Astrocyte (in vitro differentiated cells and primary cell): ENCODE results near the gene TUBA8. TPM values are rescaled to one million over a fixed set of nuclear protein-coding genes. Genes with fewer than 3 reads are reported as not detected.

Experiments
- DNase-seq: peaks from one replicate; pipeline ENCODE4 v3.0.0-alpha.2; 2010; ENCODE audit warnings: low read depth
- FAIRE-seq: peaks from 2 replicates; lab custom pipeline; 2011; peaks lifted over from hg19 to GRCh38; lab: Jason Lieb, UNC
- H2AFZ ChIP-seq: 2 replicates; pipeline ENCODE4 v1.6.0; 2012; ENCODE audit warnings: low read depth, low read length, inconsistent platforms
- H3K27ac ChIP-seq: 2 replicates; pipeline ENCODE4 v1.5.1; 2011; ENCODE audit warnings: low read depth, low read length, inconsistent platforms
- H3K27me3 ChIP-seq: 2 replicates; pipeline ENCODE4 v1.6.0; 2011; ENCODE audit warnings: low read length, inconsistent platforms; ENCODE audit not compliant: insufficient read depth
- H3K36me3 ChIP-seq: 2 replicates; pipeline ENCODE4 v1.5.1; 2011; ENCODE audit warnings: low read length, inconsistent platforms; ENCODE audit not compliant: insufficient read depth
- H3K4me1 ChIP-seq: 2 replicates; pipeline ENCODE4 v1.5.1; 2011; ENCODE audit warnings: low read length, inconsistent platforms; ENCODE audit not compliant: insufficient read depth
- H3K4me2 ChIP-seq: 2 replicates; pipeline ENCODE4 v1.6.0; 2012; ENCODE audit warnings: low read length, inconsistent platforms
- H3K4me3 ChIP-seq: 2 replicates; pipeline ENCODE4 v1.5.1; 2011; ENCODE audit warnings: low read depth, mild to moderate bottlenecking, low read length, inconsistent platforms; ENCODE audit not compliant: insufficient read depth
- H3K79me2 ChIP-seq: 2 replicates; pipeline ENCODE4 v1.6.0; 2012; ENCODE audit warnings: mild to moderate bottlenecking, low read length, inconsistent platforms; ENCODE audit not compliant: insufficient read depth
- H3K9ac ChIP-seq: 2 replicates; pipeline ENCODE4 v1.6.0; 2012; ENCODE audit warnings: mild to moderate bottlenecking, low read length, inconsistent platforms
- H3K9me3 ChIP-seq: 2 replicates; pipeline ENCODE4 v1.5.1; 2012; ENCODE audit warnings: low read depth, mild to moderate bottlenecking, low read length, inconsistent platforms; ENCODE audit not compliant: insufficient read depth
- H4K20me1 ChIP-seq: 2 replicates; pipeline ENCODE4 v1.6.0; 2012; ENCODE audit warnings: low read length, inconsistent platforms; ENCODE audit not compliant: insufficient read depth
- H3K27ac Mint-ChIP-seq: one replicate; pipeline ENCODE4 v1.8.0; 2021; ENCODE audit warnings: mild to moderate bottlenecking, mixed read lengths; ENCODE audit not compliant: unreplicated experiment
- H3K27me3 Mint-ChIP-seq: one replicate; pipeline ENCODE4 v1.8.0; 2021; ENCODE audit warnings: low read depth, mixed read lengths; ENCODE audit not compliant: unreplicated experiment
- H3K36me3 Mint-ChIP-seq: one replicate; pipeline ENCODE4 v1.8.0; 2021; ENCODE audit warnings: low read depth, mixed read lengths; ENCODE audit not compliant: unreplicated experiment
- H3K4me1 Mint-ChIP-seq: one replicate; pipeline ENCODE4 v1.8.0; 2021; ENCODE audit warnings: low read depth, mixed read lengths; ENCODE audit not compliant: unreplicated experiment
- H3K4me3 Mint-ChIP-seq: one replicate; pipeline ENCODE4 v1.8.0; 2021; ENCODE audit warnings: mild to moderate bottlenecking, moderate library complexity, mixed read lengths; ENCODE audit not compliant: unreplicated experiment
- H3K9me3 Mint-ChIP-seq: one replicate; pipeline ENCODE4 v1.8.0; 2021; ENCODE audit warnings: mild to moderate bottlenecking, mixed read lengths; ENCODE audit not compliant: unreplicated experiment
- CTCF ChIP-seq: IDR thresholded peaks from 2 replicates; pipeline ENCODE4 v1.5.1; 2011; ENCODE audit warnings: low read depth, mild to moderate bottlenecking, inconsistent platforms, low read length, moderate library complexity; ENCODE audit not compliant: insufficient read depth
- EZH2 ChIP-seq: IDR thresholded peaks from 2 replicates; pipeline ENCODE4 v1.6.1; 2012; ENCODE audit warnings: mild to moderate bottlenecking, low read length, inconsistent platforms; ENCODE audit not compliant: insufficient read depth
- total RNA-seq: library from RNA; stranded (reverse); gene quantifications from 2 replicates; pipeline ENCODE4 v1.2.1, GENCODE V29; 2021

The TUBA8 gene
- total RNA-seq, 1 donor from 2014 or later = 0.79 TPM

GRCh38 chr22:18108187-18108586 lies 2.4 kb upstream of the TUBA8 start:
- Histone ChIP-seq H3K4me3 (no peak overlapping the region), H2AFZ (no peak overlapping the region)

GRCh38 chr22:18109410-18110193 lies 1.0 kb upstream of the TUBA8 start:
- peaks cover 13% of the 10 kb centered on the region for H3K36me3 Mint-ChIP-seq
- Histone ChIP-seq H3K79me2 (no peaks in the 10 kb centered on the region), H3K4me1 (peaks cover 9% of the 10 kb centered on the region), H3K27me3 (peaks cover 13% of the 10 kb centered on the region), H3K9ac (no peak overlapping the region), H3K9me3 (no peaks in the 10 kb centered on the region), H2AFZ (no peak overlapping the region), H3K27ac (no peak overlapping the region), H3K4me3 (no peak overlapping the region), H3K36me3 (no peaks in the 10 kb centered on the region), H4K20me1 (peaks cover 5% of the 10 kb centered on the region), H3K4me2 (peak overlapping the region; percentile 87)
- H3K4me1 Mint-ChIP-seq = peaks cover 2% of the 10 kb centered on the region
- H3K27ac Mint-ChIP-seq = no peak overlapping the region
- no peak for FAIRE-seq
- peaks cover 15% of the 10 kb centered on the region for H3K9me3 Mint-ChIP-seq
- TF ChIP-seq CTCF (no peak), EZH2 (no peak)
- H3K27me3 Mint-ChIP-seq = peaks cover 42% of the 10 kb centered on the region
- no peak for DNase-seq
- peak overlapping the region; percentile 63 for H3K4me3 Mint-ChIP-seq

More at GRCh38 chr22:18108187-18108586, 2.4 kb upstream of the TUBA8 start:
- no peak for DNase-seq
- Histone ChIP-seq H4K20me1 (peaks cover 5% of the 10 kb centered on the region), H3K9ac (no peak overlapping the region), H3K4me1 (peaks cover 11% of the 10 kb centered on the region), H3K9me3 (no peaks in the 10 kb centered on the region), H3K4me2 (no peak overlapping the region), H3K36me3 (no peaks in the 10 kb centered on the region), H3K27ac (no peak overlapping the region), H3K27me3 (peaks cover 10% of the 10 kb centered on the region), H3K79me2 (no peaks in the 10 kb centered on the region)
- FAIRE-seq = no peak
- no peak for TF ChIP-seq EZH2
- TF ChIP-seq CTCF = no peak
- H3K36me3 Mint-ChIP-seq = peaks cover 14% of the 10 kb centered on the region
- peaks cover 3% of the 10 kb centered on the region for H3K4me1 Mint-ChIP-seq
- H3K9me3 Mint-ChIP-seq = peaks cover 15% of the 10 kb centered on the region
- H3K4me3 Mint-ChIP-seq = no peak overlapping the region
- peaks cover 31% of the 10 kb centered on the region for H3K27me3 Mint-ChIP-seq
- H3K27ac Mint-ChIP-seq = no peak overlapping the region
